H1 (cell line): Measurements from ENCODE around the gene SHQ1. TPM values are rescaled to one million over a fixed set of nuclear protein-coding genes. Genes with fewer than 3 reads are reported as not detected.

Source experiments
- CTCF ChIA-PET: fragments of 300-600 bp; sonication (Branson Sonifier 250); formaldehyde crosslinking; loops from one replicate; lab custom pipeline; 2021; ENCODE audit not compliant: partially characterized antibody; lab: Charles Lee
- POLR2A ChIA-PET: fragments of 300-600 bp; sonication (Branson Sonifier 250); formaldehyde crosslinking; loops from one replicate; lab custom pipeline; 2021; ENCODE audit warnings: inconsistent platforms; ENCODE audit not compliant: partially characterized antibody; lab: Charles Lee
- DNase-seq, 2 experiments: peaks; one replicate each; pipeline versions ENCODE4 v3.0.0 to v3.0.0-alpha.2; 2010 to 2022; ENCODE audit warnings: low spot score in 2 of 2, low read depth in 1 of 2, mixed read lengths in 1 of 2
- FAIRE-seq: peaks from 2 replicates; lab custom pipeline; 2011; peaks lifted over from hg19 to GRCh38; lab: Jason Lieb, UNC
- H2AFZ ChIP-seq: 2 replicates; pipeline ENCODE4 v1.8.1; 2012; ENCODE audit warnings: low read length, inconsistent platforms
- H2AK5ac ChIP-seq: 2 replicates; pipeline ENCODE4 v1.6.1; 2013; ENCODE audit warnings: low read depth, low read length
- H2BK120ac ChIP-seq: replicated peaks from 2 replicates; pipeline ENCODE3; 2013; ENCODE audit warnings: low read depth, low read length, inconsistent platforms
- H2BK12ac ChIP-seq: 2 replicates; pipeline ENCODE4 v1.6.1; 2013; ENCODE audit warnings: low read depth, low read length
- H2BK15ac ChIP-seq: 2 replicates; pipeline ENCODE4 v1.6.1; 2013; ENCODE audit warnings: low read length
- H2BK20ac ChIP-seq: 2 replicates; pipeline ENCODE4 v1.6.1; 2013; ENCODE audit warnings: low read length
- H2BK5ac ChIP-seq: 2 replicates; pipeline ENCODE4 v1.6.1; 2013; ENCODE audit warnings: low read depth, low read length
- H3K14ac ChIP-seq: 2 replicates; pipeline ENCODE4 v1.6.1; 2013; ENCODE audit warnings: inconsistent platforms; ENCODE audit not compliant: insufficient read length
- H3K18ac ChIP-seq: 2 replicates; pipeline ENCODE4 v1.6.1; 2013; ENCODE audit warnings: low read length; ENCODE audit errors: extremely low read depth
- H3K23ac ChIP-seq: 2 replicates; pipeline ENCODE4 v1.6.1; 2013; ENCODE audit warnings: inconsistent platforms; ENCODE audit not compliant: insufficient read length
- H3K23me2 ChIP-seq: 2 replicates; pipeline ENCODE4 v1.6.1; 2013; ENCODE audit warnings: low read depth, low read length
- H3K27ac ChIP-seq: 2 replicates; pipeline ENCODE4 v1.6.1; 2011; ENCODE audit warnings: low read depth, low read length, inconsistent platforms
- H3K27me3 ChIP-seq, 4 experiments: replicated peaks in 1 of 4; 1 replicate in 1 of 4; 2 replicates in 3 of 4; pipeline versions ENCODE4 v1.6.1 to v1.8.1; 2011 to 2013; ENCODE audit warnings: low read length in 3 of 4, mild to moderate bottlenecking in 3 of 4, inconsistent platforms in 2 of 4, mixed read lengths in 2 of 4, moderate library complexity in 1 of 4; ENCODE audit not compliant: control insufficient read depth in 3 of 4, insufficient read depth in 3 of 4; ENCODE audit errors: extremely low read depth in 1 of 4
- H3K36me3 ChIP-seq, 4 experiments: 2 replicates each; pipeline versions ENCODE4 v1.6.1 to v1.8.1; 2011 to 2013; ENCODE audit warnings: mild to moderate bottlenecking in 4 of 4, low read length in 3 of 4, moderate library complexity in 2 of 4, control low read depth in 1 of 4, inconsistent platforms in 1 of 4; ENCODE audit not compliant: insufficient read depth in 4 of 4, control insufficient read depth in 2 of 4
- H3K4ac ChIP-seq: replicated peaks from 2 replicates; pipeline ENCODE3; 2013; ENCODE audit warnings: low read length, low read depth, mixed read lengths, inconsistent platforms; ENCODE audit not compliant: insufficient read length
- H3K4me1 ChIP-seq, 4 experiments: replicated peaks in 1 of 4; 1 replicate in 1 of 4; 2 replicates in 3 of 4; pipeline versions ENCODE4 v1.6.1 to v1.8.1; 2011 to 2013; ENCODE audit warnings: low read length in 3 of 4, inconsistent platforms in 2 of 4, mixed read lengths in 1 of 4; ENCODE audit not compliant: insufficient read depth in 4 of 4, control insufficient read depth in 3 of 4
- H3K4me2 ChIP-seq, 2 experiments: 2 replicates each; pipeline versions ENCODE4 v1.6.1 to v1.8.1; 2011 to 2013; ENCODE audit warnings: low read depth in 2 of 2, low read length in 2 of 2, control low read depth in 1 of 2, inconsistent platforms in 1 of 2, mild to moderate bottlenecking in 1 of 2; ENCODE audit not compliant: insufficient read depth in 1 of 2
- H3K4me3 ChIP-seq, 4 experiments: fragments of 200-600, 300-600 bp in 1 of 4; sonication (generic), shearing (Covaris generic), sonication (Bioruptor Twin) in 1 of 4; 2 replicates each; pipeline versions ENCODE4 v1.5.1 to v1.8.1; 2011 to 2016; ENCODE audit warnings: low read length in 4 of 4, low read depth in 3 of 4, control low read depth in 2 of 4, inconsistent platforms in 2 of 4, mild to moderate bottlenecking in 2 of 4, mixed read lengths in 1 of 4, moderate library complexity in 1 of 4; ENCODE audit not compliant: insufficient read depth in 2 of 4; ENCODE audit errors: extremely low read depth in 1 of 4
- H3K56ac ChIP-seq: replicated peaks from 2 replicates; pipeline ENCODE3; 2013; ENCODE audit warnings: low read depth, mild to moderate bottlenecking, mixed read lengths, low read length, inconsistent platforms; ENCODE audit not compliant: insufficient read length
- H3K79me1 ChIP-seq: 2 replicates; pipeline ENCODE4 v1.6.1; 2013; ENCODE audit warnings: low read depth, low read length, control low read depth
- H3K79me2 ChIP-seq, 2 experiments: 2 replicates each; pipeline versions ENCODE4 v1.6.1 to v1.8.1; 2012 to 2013; ENCODE audit warnings: low read length in 2 of 2, mild to moderate bottlenecking in 2 of 2, inconsistent platforms in 1 of 2; ENCODE audit not compliant: insufficient read depth in 2 of 2, control insufficient read depth in 1 of 2
- H3K9ac ChIP-seq, 4 experiments: replicated peaks in 1 of 4; 1 replicate in 1 of 4; 2 replicates in 3 of 4; pipeline versions ENCODE4 v1.6.1 to v1.8.1; 2011 to 2013; ENCODE audit warnings: low read depth in 3 of 4, low read length in 3 of 4, control low read depth in 2 of 4, mild to moderate bottlenecking in 2 of 4, moderate library complexity in 2 of 4, inconsistent platforms in 1 of 4; ENCODE audit errors: extremely low read depth in 1 of 4
- H3K9me3 ChIP-seq, 2 experiments: 2 replicates each; pipeline versions ENCODE4 v1.6.1 to v1.8.1; 2012 to 2013; ENCODE audit warnings: mild to moderate bottlenecking in 2 of 2, moderate library complexity in 2 of 2, control low read depth in 1 of 2, inconsistent platforms in 1 of 2, low read depth in 1 of 2, low read length in 1 of 2, mixed read lengths in 1 of 2; ENCODE audit not compliant: insufficient read depth in 2 of 2
- H4K20me1 ChIP-seq, 2 experiments: replicated peaks in 1 of 2; 2 replicates each; pipeline versions ENCODE3 to v1.8.1; 2011 to 2013; ENCODE audit warnings: inconsistent platforms in 2 of 2, low read length in 2 of 2, mild to moderate bottlenecking in 1 of 2; ENCODE audit not compliant: insufficient read depth in 2 of 2, control insufficient read depth in 1 of 2
- H4K5ac ChIP-seq: 2 replicates; pipeline ENCODE4 v1.6.1; 2013; ENCODE audit warnings: low read length, low read depth, mixed read lengths, inconsistent platforms; ENCODE audit not compliant: insufficient read length
- H4K8ac ChIP-seq: 2 replicates; pipeline ENCODE4 v1.8.0; 2013; ENCODE audit warnings: mild to moderate bottlenecking, moderate library complexity, low read length, inconsistent platforms; ENCODE audit not compliant: insufficient read depth; ENCODE audit errors: extremely low read depth
- H4K91ac ChIP-seq: replicated peaks from 2 replicates; pipeline ENCODE3; 2013; ENCODE audit warnings: low read length, mixed read lengths, inconsistent platforms; ENCODE audit not compliant: insufficient read length
- CBX5 ChIP-seq: fragments of 300-800, 300-1000 bp; sonication (generic); IDR thresholded peaks from 2 replicates; pipeline ENCODE4 v1.7.1; 2016; ENCODE audit warnings: antibody characterized with exemption, low read length, low read depth
- CBX8 ChIP-seq: fragments of 300-800, 300-1000 bp; sonication (generic); IDR thresholded peaks from 2 replicates; pipeline ENCODE4 v1.7.1; 2016; ENCODE audit warnings: low read depth, low read length, borderline replicate concordance
- EGR1 ChIP-seq: IDR thresholded peaks from 2 replicates; pipeline ENCODE4 v1.6.1; 2011; ENCODE audit warnings: low read depth, low read length, borderline replicate concordance
- FOSL1 ChIP-seq: IDR thresholded peaks from 2 replicates; pipeline ENCODE4 v1.6.1; 2011; ENCODE audit warnings: mild to moderate bottlenecking, low read depth, low read length, moderate library complexity; ENCODE audit not compliant: insufficient read depth
- KDM1A ChIP-seq: fragments of 200-600, 300-600 bp; sonication (generic); IDR thresholded peaks from 2 replicates; pipeline ENCODE4 v1.7.1; 2016; ENCODE audit warnings: mild to moderate bottlenecking, low read length, borderline replicate concordance
- NRF1 ChIP-seq: IDR thresholded peaks from 2 replicates; pipeline ENCODE4 v1.6.1; 2011; ENCODE audit warnings: mild to moderate bottlenecking, low read depth, low read length, improper control_type of control experiment
- RAD21 ChIP-seq, 2 experiments: IDR thresholded peaks in 1 of 2; conservative IDR thresholded peaks in 1 of 2; 2 replicates each; pipeline ENCODE4 v1.6.1; 2011; ENCODE audit warnings: low read depth in 2 of 2, low read length in 2 of 2, improper control_type of control experiment in 1 of 2, inconsistent platforms in 1 of 2, mild to moderate bottlenecking in 1 of 2, moderate library complexity in 1 of 2
- SIRT6 ChIP-seq: IDR thresholded peaks from one replicate; pipeline ENCODE4 v1.7.1; 2012; ENCODE audit warnings: low read length, inconsistent platforms
- TCF12 ChIP-seq: IDR thresholded peaks from 2 replicates; pipeline ENCODE4 v1.6.1; 2011; ENCODE audit warnings: low read depth, mild to moderate bottlenecking, low read length
- YY1 ChIP-seq: IDR thresholded peaks from 2 replicates; pipeline ENCODE4 v1.6.1; 2011; ENCODE audit warnings: low read depth, mild to moderate bottlenecking, low read length
- WGBS, 2 experiments: shearing (Covaris generic) in 1 of 2; methylation state at CpG; one replicate each; pipeline versions ENCODE4 v1.1.6 to v1.1.7; 2013 to 2015; ENCODE audit warnings: low lambda C conversion rate in 2 of 2, mixed read lengths in 2 of 2, inconsistent platforms in 1 of 2, low coverage in 1 of 2, missing lambda C conversion rate in 1 of 2; ENCODE audit not compliant: insufficient replicate concordance in 2 of 2, insufficient coverage in 1 of 2, insufficient read length in 1 of 2; ENCODE audit errors: extremely low coverage in 1 of 2, missing lambda C conversion rate in 1 of 2; 5-methylcytosine and 5-hydroxymethylcytosine counted together
- polyA plus RNA-seq, 7 experiments: library from polyadenylated mRNA; depleted of rRNA in 3 of 7; stranded (reverse) in 5 of 7; unstranded in 2 of 7; fragments of >200 nt in 5 of 7; fragments of 200-250 nt in 2 of 7; gene quantifications; 1 replicate in 5 of 7; 2 replicates in 1 of 7; 4 replicates in 1 of 7; pipeline versions ENCODE4 v1.2.1 to v1.2.3, GENCODE V29; 2011 to 2013; ENCODE audit warnings: missing spikeins in 2 of 7, mixed read lengths in 2 of 7
- total RNA-seq: library from RNA; stranded (reverse); fragmentation: NEBNext Ultra II Directional; extraction: Animal tissue kit (Norgen Biotek cat#: 25700); gene quantifications from 2 replicates; pipeline ENCODE4 v1.2.1, GENCODE V29; 2021
- TF ChIP-seq, protein P1 (sequence below): IDR thresholded peaks from 2 replicates; pipeline ENCODE4 v1.6.1; 2012; ENCODE audit warnings: low read length, inconsistent platforms

Gene SHQ1
- total and polyA plus RNA-seq, 2 of the 8 experiments (the other 6 are each of a cell fraction or from before 2014, with no cell fraction given), result 10.7 to 34.4 TPM

DNA sequence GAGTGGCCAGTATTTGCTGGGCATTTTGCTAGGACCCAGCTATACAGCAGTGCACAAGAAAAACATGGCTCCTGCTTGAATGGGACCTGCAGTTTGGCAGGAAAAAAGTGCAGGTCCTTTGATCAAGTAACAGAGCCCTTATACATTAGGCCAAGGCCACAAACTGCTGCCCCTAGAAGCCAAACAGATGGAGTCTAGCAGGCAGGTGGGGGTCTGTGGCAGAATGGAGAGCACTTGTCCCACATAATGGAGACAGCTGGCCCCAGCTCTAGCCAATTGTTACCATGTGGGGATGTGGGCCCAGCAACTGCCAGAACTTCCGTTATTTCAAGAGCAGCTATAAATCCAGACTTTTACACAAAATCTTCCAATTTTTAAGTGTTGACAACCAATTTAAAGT, 79.3 kb downstream of the SHQ1 start:
- peak overlapping the region in 1 of 4 experiments; percentile 20; a peak in 2 of 8 replicates for H3K4me3 ChIP-seq
- H4K8ac ChIP-seq, result no peak overlapping the region
- no peak overlapping the region for H3K9ac ChIP-seq
- peak overlapping the region; percentile 47 for H4K91ac ChIP-seq
- H3K4me1 ChIP-seq, result peaks cover 17 to 39% (median 31%) of the 10 kb centered on the region in 4 experiments; a peak in 6 of 7 replicates
- H3K79me2 ChIP-seq, result no peaks in the 10 kb centered on the region
- no peak for DNase-seq
- ChIA-PET POLR2A (no interaction called here), CTCF (interaction anchor here (0.6 to 0.9 kb wide), 3 partner anchors 50 to 181 kb away, joined by 3 to 4 read pairs (median 3); no protein-coding TSS in a partner anchor)
- no peaks in the 10 kb centered on the region for H3K9me3 ChIP-seq
- no peaks in the 10 kb centered on the region for H3K23me2 ChIP-seq
- FAIRE-seq, result no peak
- TF ChIP-seq EGR1 (no peak), FOSL1 (no peak), YY1 (no peak), RAD21 (IDR thresholded peaks at IDR 0.05 in 1 of 2, conservative IDR thresholded peaks at IDR 0.05 in 1 of 2; ENCODE audit: low read depth in 2 of 2, low read length in 2 of 2) (no peak), TCF12 (no peak), NRF1 (no peak), CBX8 (no peak), CBX5 (no peak), SIRT6 (no peak), KDM1A (no peak)
- TF ChIP-seq, protein P1, sequence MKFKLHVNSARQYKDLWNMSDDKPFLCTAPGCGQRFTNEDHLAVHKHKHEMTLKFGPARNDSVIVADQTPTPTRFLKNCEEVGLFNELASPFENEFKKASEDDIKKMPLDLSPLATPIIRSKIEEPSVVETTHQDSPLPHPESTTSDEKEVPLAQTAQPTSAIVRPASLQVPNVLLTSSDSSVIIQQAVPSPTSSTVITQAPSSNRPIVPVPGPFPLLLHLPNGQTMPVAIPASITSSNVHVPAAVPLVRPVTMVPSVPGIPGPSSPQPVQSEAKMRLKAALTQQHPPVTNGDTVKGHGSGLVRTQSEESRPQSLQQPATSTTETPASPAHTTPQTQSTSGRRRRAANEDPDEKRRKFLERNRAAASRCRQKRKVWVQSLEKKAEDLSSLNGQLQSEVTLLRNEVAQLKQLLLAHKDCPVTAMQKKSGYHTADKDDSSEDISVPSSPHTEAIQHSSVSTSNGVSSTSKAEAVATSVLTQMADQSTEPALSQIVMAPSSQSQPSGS, result no peak
- no peak overlapping the region for H3K56ac ChIP-seq
- no peaks in the 10 kb centered on the region for H4K20me1 ChIP-seq
- WGBS, 2 experiments, result 87% methylated on average over 1 of the region's 1 CpG; no CpG with 5 or more reads in 1 of the 2 experiments
- H3K4ac ChIP-seq, result peak overlapping the region; percentile 53
- H2BK15ac ChIP-seq, result no peak overlapping the region
- H3K27ac ChIP-seq, result no peak overlapping the region
- H3K23ac ChIP-seq, result no peak overlapping the region
- H3K36me3 ChIP-seq, result no peaks in the 10 kb centered on the region
- H2AFZ ChIP-seq, result no peak overlapping the region
- no peak overlapping the region for H2AK5ac ChIP-seq
- peak overlapping the region; percentile 20; the same call in 1 of the 2 replicates for H2BK5ac ChIP-seq
- H4K5ac ChIP-seq, result no peak overlapping the region
- H3K18ac ChIP-seq, result no peak overlapping the region; the same call in 1 of the 2 replicates
- peak overlapping the region; percentile 39 for H2BK120ac ChIP-seq
- H2BK20ac ChIP-seq, result peak overlapping the region; percentile 29; the same call in 1 of the 2 replicates
- no peak overlapping the region; the same call in 1 of the 2 replicates for H2BK12ac ChIP-seq
- no peak overlapping the region for H3K14ac ChIP-seq
- no peaks in the 10 kb centered on the region; the same call in 1 of the 2 replicates for H3K79me1 ChIP-seq
- H3K27me3 ChIP-seq, result no peaks in the 10 kb centered on the region
- H3K4me2 ChIP-seq, result peak overlapping the region in 1 of 2 experiments; percentile 56; a peak in 2 of 4 replicates
